ENCODE measurements around the gene SLC6A3.

SLC6A3 gene

GRCh38 chr5:1473746-1474145 lies 28.5 kb upstream of the SLC6A3 start:
- TF ChIP-seq CTCF (IDR thresholded peaks at IDR 0.05; ENCODE audit: insufficient read depth, low read length) (no peak), GABPA (IDR thresholded peaks at IDR 0.05; ENCODE audit: low read depth) (no peak), POLR2AphosphoS5 (IDR thresholded peaks at IDR 0.05; ENCODE audit: low read depth) (no peak), SPI1 (IDR thresholded peaks at IDR 0.05; ENCODE audit: borderline replicate concordance, low read depth) (no peak)
- TF ChIP-seq, protein P1, sequence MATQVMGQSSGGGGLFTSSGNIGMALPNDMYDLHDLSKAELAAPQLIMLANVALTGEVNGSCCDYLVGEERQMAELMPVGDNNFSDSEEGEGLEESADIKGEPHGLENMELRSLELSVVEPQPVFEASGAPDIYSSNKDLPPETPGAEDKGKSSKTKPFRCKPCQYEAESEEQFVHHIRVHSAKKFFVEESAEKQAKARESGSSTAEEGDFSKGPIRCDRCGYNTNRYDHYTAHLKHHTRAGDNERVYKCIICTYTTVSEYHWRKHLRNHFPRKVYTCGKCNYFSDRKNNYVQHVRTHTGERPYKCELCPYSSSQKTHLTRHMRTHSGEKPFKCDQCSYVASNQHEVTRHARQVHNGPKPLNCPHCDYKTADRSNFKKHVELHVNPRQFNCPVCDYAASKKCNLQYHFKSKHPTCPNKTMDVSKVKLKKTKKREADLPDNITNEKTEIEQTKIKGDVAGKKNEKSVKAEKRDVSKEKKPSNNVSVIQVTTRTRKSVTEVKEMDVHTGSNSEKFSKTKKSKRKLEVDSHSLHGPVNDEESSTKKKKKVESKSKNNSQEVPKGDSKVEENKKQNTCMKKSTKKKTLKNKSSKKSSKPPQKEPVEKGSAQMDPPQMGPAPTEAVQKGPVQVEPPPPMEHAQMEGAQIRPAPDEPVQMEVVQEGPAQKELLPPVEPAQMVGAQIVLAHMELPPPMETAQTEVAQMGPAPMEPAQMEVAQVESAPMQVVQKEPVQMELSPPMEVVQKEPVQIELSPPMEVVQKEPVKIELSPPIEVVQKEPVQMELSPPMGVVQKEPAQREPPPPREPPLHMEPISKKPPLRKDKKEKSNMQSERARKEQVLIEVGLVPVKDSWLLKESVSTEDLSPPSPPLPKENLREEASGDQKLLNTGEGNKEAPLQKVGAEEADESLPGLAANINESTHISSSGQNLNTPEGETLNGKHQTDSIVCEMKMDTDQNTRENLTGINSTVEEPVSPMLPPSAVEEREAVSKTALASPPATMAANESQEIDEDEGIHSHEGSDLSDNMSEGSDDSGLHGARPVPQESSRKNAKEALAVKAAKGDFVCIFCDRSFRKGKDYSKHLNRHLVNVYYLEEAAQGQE (IDR thresholded peaks at IDR 0.05; ENCODE audit: insufficient replicate concordance, low read depth), result no peak
- Histone ChIP-seq H3K27me3 (ENCODE audit: insufficient read depth, poor library complexity, severe bottlenecking) (no peaks in the 10 kb centered on the region), H3K27ac (replicated peaks) (no peak overlapping the region), H3K4me3 (replicated peaks; ENCODE audit: insufficient read depth, low read length) (no peak overlapping the region)
- no peak for DNase-seq (ENCODE audit: low read depth in 1 of 2, low spot score in 1 of 2)

DNA sequence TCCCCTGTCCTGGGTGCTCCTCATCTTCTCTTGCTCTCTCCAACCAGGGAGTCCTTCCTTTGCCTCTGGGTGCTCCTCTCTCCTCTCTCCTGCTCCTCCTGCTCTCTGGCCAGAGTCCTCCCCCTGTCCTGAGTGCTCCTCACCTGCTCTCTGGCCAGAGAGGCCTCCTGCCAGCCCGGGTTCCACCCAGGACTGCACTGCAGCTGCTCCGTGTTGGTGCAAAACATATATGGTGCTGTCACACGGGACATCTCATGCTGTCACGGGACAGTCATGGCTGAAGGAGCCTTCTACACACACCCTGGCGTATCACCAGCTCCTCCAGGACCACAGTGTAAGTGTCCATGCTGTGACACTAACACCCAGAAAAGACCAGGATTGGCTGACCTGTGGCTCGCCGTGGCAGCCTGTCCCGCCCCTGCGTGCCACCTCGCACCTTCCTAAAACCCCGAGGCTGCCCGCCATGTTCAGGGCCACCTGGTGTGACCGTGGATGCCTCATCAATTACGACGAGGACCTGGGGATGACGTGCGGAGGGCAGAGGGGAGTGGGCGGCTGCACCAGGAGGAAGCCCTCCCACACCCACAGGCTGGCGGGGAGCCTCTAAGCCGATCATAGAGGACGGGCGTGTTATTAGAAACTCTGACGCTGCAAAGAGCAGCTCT lies 27.9 kb upstream of the SLC6A3 start:
- H3K27me3 ChIP-seq (ENCODE audit: insufficient read depth, poor library complexity, severe bottlenecking), result no peaks in the 10 kb centered on the region
- no peak for DNase-seq (ENCODE audit: low read depth in 1 of 2, low spot score in 1 of 2)
- TF ChIP-seq CTCF (IDR thresholded peaks at IDR 0.05; ENCODE audit: insufficient read depth, low read length) (no peak), SPI1 (IDR thresholded peaks at IDR 0.05; ENCODE audit: borderline replicate concordance, low read depth) (no peak), GABPA (IDR thresholded peaks at IDR 0.05; ENCODE audit: low read depth) (no peak), POLR2AphosphoS5 (IDR thresholded peaks at IDR 0.05; ENCODE audit: low read depth) (no peak)
- TF ChIP-seq, protein P1 (IDR thresholded peaks at IDR 0.05; ENCODE audit: insufficient replicate concordance, low read depth), result no peak
- H3K27ac ChIP-seq (replicated peaks), result no peak overlapping the region
- no peak overlapping the region for H3K4me3 ChIP-seq (replicated peaks; ENCODE audit: insufficient read depth, low read length)

DNA sequence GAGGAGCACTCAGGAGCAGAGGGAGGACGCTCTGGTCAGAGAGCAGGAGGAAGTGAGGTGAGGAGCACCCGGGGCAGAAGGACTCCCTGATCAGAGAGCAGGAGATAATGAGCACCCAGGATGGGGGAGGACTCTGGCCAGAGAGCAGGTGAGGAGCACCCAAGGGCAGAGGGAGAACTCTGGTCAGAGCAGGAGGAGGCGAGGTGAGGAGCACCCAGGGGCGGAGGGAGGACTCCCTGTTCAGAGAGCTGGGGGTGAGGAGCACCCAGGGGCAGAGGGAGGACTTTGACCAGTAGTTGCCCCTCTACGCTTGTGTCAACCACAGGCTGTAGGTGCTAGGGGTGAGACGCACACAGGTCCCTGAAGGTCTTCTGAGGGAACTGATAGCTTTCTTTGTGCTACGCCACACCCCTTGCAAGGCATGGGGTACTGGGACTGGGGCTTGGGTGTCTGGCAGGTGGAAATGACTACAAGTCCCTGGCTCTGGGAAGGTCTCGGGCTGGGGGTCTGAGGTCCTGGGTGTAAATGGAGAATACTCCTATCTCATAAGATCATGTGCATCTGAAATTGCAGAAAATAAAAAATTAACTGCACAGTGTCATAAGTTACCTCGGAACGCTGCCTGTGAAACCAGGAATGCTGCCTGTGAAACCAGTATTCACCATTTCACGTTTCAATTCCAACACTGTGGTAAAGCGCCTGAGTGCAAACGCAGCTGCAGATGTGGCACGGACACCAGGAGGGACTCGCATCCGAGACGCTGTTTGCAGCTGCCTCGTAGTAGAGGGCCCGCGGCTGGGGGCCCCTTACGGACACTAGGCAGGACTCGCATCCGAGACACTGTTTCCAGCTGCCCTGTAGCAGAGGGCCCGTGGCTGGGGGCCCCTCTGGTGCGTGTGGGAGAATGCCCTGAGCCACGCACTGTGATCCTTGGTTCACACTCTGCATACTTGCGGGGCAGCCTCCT lies 27.0 kb upstream of the SLC6A3 start:
- no peak for TF ChIP-seq CTCF (IDR thresholded peaks at IDR 0.05; ENCODE audit: insufficient read depth, low read length)
- no peak for TF ChIP-seq GABPA (IDR thresholded peaks at IDR 0.05; ENCODE audit: low read depth)
- TF ChIP-seq POLR2AphosphoS5 (IDR thresholded peaks at IDR 0.05; ENCODE audit: low read depth), result no peak
- TF ChIP-seq, protein P1 (IDR thresholded peaks at IDR 0.05; ENCODE audit: insufficient replicate concordance, low read depth), result no peak
- TF ChIP-seq SPI1 (IDR thresholded peaks at IDR 0.05; ENCODE audit: borderline replicate concordance, low read depth), result no peak

More for the DNA sequence above, 27.0 kb upstream of the SLC6A3 start:
- DNase-seq (ENCODE audit: low read depth in 1 of 2, low spot score in 1 of 2), result no peak
- Histone ChIP-seq H3K27ac (replicated peaks) (no peak overlapping the region), H3K27me3 (ENCODE audit: insufficient read depth, poor library complexity, severe bottlenecking) (no peaks in the 10 kb centered on the region), H3K4me3 (replicated peaks; ENCODE audit: insufficient read depth, low read length) (no peak overlapping the region)
